ENCODE data around the gene RAB8A. TPM values are rescaled to one million over a fixed set of nuclear protein-coding genes. Genes with fewer than 3 reads are reported as not detected.

Gene RAB8A
- total RNA-seq, 5 donors from 2014 or later (not counting 1 experiment from before 2014, with no cell fraction given), result 67.0 to 84.5 (median 71.7) TPM

DNA sequence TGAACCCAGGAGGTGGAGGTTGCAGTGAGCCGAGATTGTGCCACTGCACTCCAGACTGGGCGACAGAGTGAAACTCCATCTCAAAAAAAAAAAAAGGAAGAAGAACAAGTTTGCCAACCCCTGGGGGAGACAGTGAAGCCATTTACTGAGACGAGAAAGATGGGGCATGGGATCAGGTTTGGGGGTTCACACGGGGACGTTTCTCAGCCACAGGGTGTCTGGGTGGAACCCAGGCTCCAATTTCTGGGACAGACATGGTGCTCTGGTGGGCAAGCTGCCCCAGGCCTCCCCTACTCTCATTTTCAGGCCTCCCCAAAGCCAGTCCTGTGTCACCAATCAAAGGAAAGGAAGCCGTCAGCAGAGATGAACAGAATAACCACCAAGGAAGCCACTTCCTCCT is 45.2 kb downstream of the RAB8A start:
- Mint-ChIP-seq H3K4me1 (peaks cover 3 to 18% (median 6%) of the 10 kb centered on the region in 3 donors), H3K27me3 (no peaks in the 10 kb centered on the region), H3K36me3 (peaks cover 46% of the 10 kb centered on the region), H3K4me3 (no peak overlapping the region), H3K27ac (no peak overlapping the region), H3K9me3 (no peaks in the 10 kb centered on the region)
- Histone ChIP-seq H3K4me3 (ENCODE audit: control insufficient read depth in 1 of 2, extremely low read depth in 1 of 2, low read length in 1 of 2) (no peak overlapping the region), H3K36me3 (ENCODE audit: control insufficient read depth in 2 of 2, extremely low read depth in 1 of 2, insufficient read depth in 1 of 2, low read length in 1 of 2) (peaks cover 12 to 57% of the 10 kb centered on the region in 2 donors), H3K4me1 (ENCODE audit: control insufficient read depth in 1 of 2, extremely low read depth in 1 of 2, insufficient read depth in 2 of 2, low read length in 2 of 2) (no peaks in the 10 kb centered on the region), H3K27ac (ENCODE audit: low read length) (no peak overlapping the region), H3K27me3 (replicated peaks in 1 of 2; ENCODE audit: control insufficient read depth in 2 of 2, extremely low read depth in 1 of 2, insufficient read depth in 2 of 2, low read length in 1 of 2) (no peaks in the 10 kb centered on the region), H3K9me3 (no peaks in the 10 kb centered on the region)
- no peak for ATAC-seq (replicated peaks in 1 of 4)
- no peak for DNase-seq
- CTCF ChIA-PET, result interaction anchor here in 1 of 2 donors (0.6 kb wide), 1 partner anchor 365 kb away, joined by 4 read pairs; no protein-coding TSS in a partner anchor
- WGBS (ENCODE audit: insufficient coverage), result 68% methylated on average over 4 of the region's 6 CpGs
- POLR2A ChIA-PET, result interaction anchor here in 1 of 2 donors (0.6 kb wide), 1 partner anchor 11 kb away, joined by 5 read pairs; no protein-coding TSS in a partner anchor

DNA sequence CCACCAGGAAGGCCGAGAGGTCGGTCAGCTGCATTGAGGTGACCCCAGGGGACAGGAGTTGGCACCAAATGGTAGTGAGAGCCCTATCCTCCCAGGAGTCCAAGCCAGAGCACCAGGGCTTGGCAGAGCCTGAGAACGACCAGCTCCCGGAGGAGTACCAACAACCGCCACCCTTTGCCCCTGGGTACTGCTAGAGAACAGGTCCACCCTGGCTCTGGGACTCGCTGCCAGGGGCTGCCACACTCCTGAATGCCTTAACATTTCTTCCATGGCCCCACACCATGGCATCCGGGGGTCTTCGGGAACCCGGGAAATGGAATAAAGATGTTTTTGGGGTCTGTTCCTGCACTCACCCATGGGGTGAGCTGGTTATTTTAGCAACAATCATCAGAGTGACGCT is 45.9 kb downstream of the RAB8A start:
- no peak for ATAC-seq (replicated peaks in 1 of 4)
- no peaks in the 10 kb centered on the region for H3K4me1 ChIP-seq (ENCODE audit: control insufficient read depth in 1 of 2, extremely low read depth in 1 of 2, insufficient read depth in 2 of 2, low read length in 2 of 2)
- ChIA-PET POLR2A (interaction anchor here in 1 of 2 donors (0.5 kb wide), 1 partner anchor 242 kb away, joined by 3 read pairs; no protein-coding TSS in a partner anchor), CTCF (no interaction called here)
- peaks cover 12 to 52% of the 10 kb centered on the region in 2 donors for H3K36me3 ChIP-seq (ENCODE audit: control insufficient read depth in 2 of 2, extremely low read depth in 1 of 2, insufficient read depth in 1 of 2, low read length in 1 of 2)
- no peak overlapping the region for H3K27ac ChIP-seq (ENCODE audit: low read length)
- no peak for DNase-seq
- H3K4me3 Mint-ChIP-seq, result no peak overlapping the region
- peaks cover 3 to 18% (median 6%) of the 10 kb centered on the region in 3 donors for H3K4me1 Mint-ChIP-seq
- peaks cover 46% of the 10 kb centered on the region for H3K36me3 Mint-ChIP-seq
- no peaks in the 10 kb centered on the region for H3K27me3 ChIP-seq (replicated peaks in 1 of 2; ENCODE audit: control insufficient read depth in 2 of 2, extremely low read depth in 1 of 2, insufficient read depth in 2 of 2, low read length in 1 of 2)
- H3K27ac Mint-ChIP-seq, result no peak overlapping the region
- H3K27me3 Mint-ChIP-seq, result no peaks in the 10 kb centered on the region
- WGBS (ENCODE audit: insufficient coverage), result 88% methylated on average over 6 of the region's 10 CpGs
- H3K9me3 Mint-ChIP-seq, result no peaks in the 10 kb centered on the region
- H3K9me3 ChIP-seq, result no peaks in the 10 kb centered on the region
- H3K4me3 ChIP-seq (ENCODE audit: control insufficient read depth in 1 of 2, extremely low read depth in 1 of 2, low read length in 1 of 2), result no peak overlapping the region

DNA sequence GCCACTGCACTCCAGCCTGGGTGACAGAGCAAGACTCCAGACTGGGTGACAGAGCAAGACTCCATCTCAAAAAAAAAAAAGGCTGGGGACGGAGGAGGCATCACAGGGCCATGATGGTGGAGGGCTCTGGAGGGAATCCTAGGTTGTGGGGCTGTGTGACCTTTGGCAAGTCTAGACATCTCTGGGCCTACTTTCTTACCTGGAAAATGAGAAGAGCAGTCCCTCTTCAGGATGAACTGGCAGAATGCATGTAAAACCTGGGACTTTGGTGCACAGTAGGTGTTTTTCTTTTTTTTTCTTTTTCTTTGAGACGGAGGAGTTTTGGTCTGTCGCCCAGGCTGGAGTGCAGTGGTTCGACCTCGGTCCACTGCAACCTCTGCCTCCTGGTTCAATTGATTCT is 48.0 kb downstream of the RAB8A start:
- H3K4me3 ChIP-seq (ENCODE audit: control insufficient read depth in 1 of 2, extremely low read depth in 1 of 2, low read length in 1 of 2), result no peak overlapping the region
- no peak for DNase-seq
- 67% methylated on average over 1 of the region's 5 CpGs for WGBS (ENCODE audit: insufficient coverage)
- Mint-ChIP-seq H3K27ac (no peak overlapping the region), H3K4me3 (no peak overlapping the region), H3K36me3 (peaks cover 29% of the 10 kb centered on the region), H3K27me3 (no peaks in the 10 kb centered on the region), H3K9me3 (no peaks in the 10 kb centered on the region), H3K4me1 (peaks cover 3 to 17% (median 6%) of the 10 kb centered on the region in 3 donors)
- H3K36me3 ChIP-seq (ENCODE audit: control insufficient read depth in 2 of 2, extremely low read depth in 1 of 2, insufficient read depth in 1 of 2, low read length in 1 of 2), result peaks cover 3 to 31% of the 10 kb centered on the region in 2 donors
- H3K27me3 ChIP-seq (replicated peaks in 1 of 2; ENCODE audit: control insufficient read depth in 2 of 2, extremely low read depth in 1 of 2, insufficient read depth in 2 of 2, low read length in 1 of 2), result no peaks in the 10 kb centered on the region
- H3K27ac ChIP-seq (ENCODE audit: low read length), result no peak overlapping the region
- ChIA-PET POLR2A (interaction anchor here in 1 of 2 donors (0.6 kb wide), 1 partner anchor 31 kb away, joined by 3 read pairs; no protein-coding TSS in a partner anchor), CTCF (interaction anchor here in 1 of 2 donors (0.6 kb wide), 1 partner anchor 96 kb away, joined by 4 read pairs; no protein-coding TSS in a partner anchor)
- H3K9me3 ChIP-seq, result no peaks in the 10 kb centered on the region
- no peak for ATAC-seq (replicated peaks in 1 of 4)
- no peaks in the 10 kb centered on the region for H3K4me1 ChIP-seq (ENCODE audit: control insufficient read depth in 1 of 2, extremely low read depth in 1 of 2, insufficient read depth in 2 of 2, low read length in 2 of 2)

DNA sequence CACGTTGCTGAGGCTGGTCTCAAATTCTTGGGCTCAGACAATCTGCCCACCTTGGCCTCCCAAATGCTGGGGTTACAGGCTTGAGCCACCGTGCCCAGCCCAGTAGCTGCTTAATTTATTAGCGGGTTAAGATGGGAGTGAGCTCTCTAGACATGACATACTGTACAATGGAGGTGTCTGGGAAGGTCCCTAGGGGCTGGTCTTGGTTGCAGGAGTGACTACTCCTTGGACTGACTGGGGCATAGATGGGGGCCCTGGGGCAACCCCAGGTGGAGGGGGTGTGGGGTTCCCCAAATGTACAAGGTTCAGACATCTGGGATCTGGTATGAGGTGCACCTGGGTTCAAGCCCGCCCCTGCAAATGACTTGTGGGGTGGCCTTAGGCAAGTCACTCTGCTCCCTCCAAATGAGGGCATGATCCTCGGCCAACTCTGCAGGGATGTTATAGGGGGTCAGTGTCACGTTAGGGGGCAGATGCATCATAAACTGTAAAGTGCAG is 48.8 kb downstream of the RAB8A start:
- DNase-seq, result no peak
- Histone ChIP-seq H3K4me1 (ENCODE audit: control insufficient read depth in 1 of 2, extremely low read depth in 1 of 2, insufficient read depth in 2 of 2, low read length in 2 of 2) (no peaks in the 10 kb centered on the region), H3K4me3 (ENCODE audit: control insufficient read depth in 1 of 2, extremely low read depth in 1 of 2, low read length in 1 of 2) (no peak overlapping the region), H3K27ac (ENCODE audit: low read length) (no peak overlapping the region), H3K36me3 (ENCODE audit: control insufficient read depth in 2 of 2, extremely low read depth in 1 of 2, insufficient read depth in 1 of 2, low read length in 1 of 2) (peaks cover 3 to 23% of the 10 kb centered on the region in 2 donors), H3K9me3 (no peaks in the 10 kb centered on the region), H3K27me3 (replicated peaks in 1 of 2; ENCODE audit: control insufficient read depth in 2 of 2, extremely low read depth in 1 of 2, insufficient read depth in 2 of 2, low read length in 1 of 2) (no peaks in the 10 kb centered on the region)
- H3K27me3 Mint-ChIP-seq, result no peaks in the 10 kb centered on the region
- H3K4me1 Mint-ChIP-seq, result peaks cover 0 to 11% (median 3%) of the 10 kb centered on the region in 3 donors
- WGBS (ENCODE audit: insufficient coverage), result 90% methylated on average over 2 of the region's 6 CpGs
- no peak overlapping the region for H3K27ac Mint-ChIP-seq
- no peaks in the 10 kb centered on the region for H3K9me3 Mint-ChIP-seq
- peaks cover 21% of the 10 kb centered on the region for H3K36me3 Mint-ChIP-seq
- no peak for ATAC-seq (replicated peaks in 1 of 4)
- no peak overlapping the region for H3K4me3 Mint-ChIP-seq
- POLR2A ChIA-PET, result no interaction called here
- CTCF ChIA-PET, result interaction anchor here in 1 of 2 donors (0.6 kb wide), 1 partner anchor 97 kb away, joined by 4 read pairs; no protein-coding TSS in a partner anchor

DNA sequence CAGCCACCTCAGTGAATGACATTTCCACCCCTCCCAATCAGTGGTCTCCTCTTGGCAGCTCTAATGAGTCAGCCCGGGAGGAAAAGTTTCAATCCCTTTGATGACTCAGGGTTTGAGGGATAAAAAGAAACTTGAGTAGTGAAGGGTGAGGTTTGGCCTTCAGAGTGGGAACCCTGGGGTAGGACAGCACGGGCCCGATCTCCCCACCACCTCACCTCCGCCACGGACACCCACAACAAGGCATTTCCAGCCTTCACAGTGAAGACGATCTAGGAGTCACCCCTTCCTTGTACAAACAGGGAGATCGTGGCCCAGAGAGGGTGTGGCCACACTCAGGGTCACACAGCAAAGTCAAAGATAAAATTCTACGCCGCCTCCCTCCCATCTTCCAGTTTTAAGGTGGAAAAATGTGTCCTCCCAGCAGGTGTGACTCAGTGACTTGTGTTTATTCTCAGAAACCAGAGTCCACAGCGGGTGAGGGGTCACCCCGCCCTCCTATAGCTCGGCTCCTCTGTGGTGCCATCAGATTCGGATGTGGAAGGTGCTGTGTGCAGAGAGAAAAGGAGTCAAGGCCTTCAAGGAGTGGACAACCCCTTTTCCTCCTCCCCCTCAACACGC is 49.4 kb downstream of the RAB8A start:
- no peak for DNase-seq
- no peaks in the 10 kb centered on the region for H3K9me3 Mint-ChIP-seq
- no peak overlapping the region for H3K27ac Mint-ChIP-seq
- no peaks in the 10 kb centered on the region for H3K9me3 ChIP-seq
- POLR2A ChIA-PET, result no interaction called here
- peaks cover 3 to 18% of the 10 kb centered on the region in 2 donors for H3K36me3 ChIP-seq (ENCODE audit: control insufficient read depth in 2 of 2, extremely low read depth in 1 of 2, insufficient read depth in 1 of 2, low read length in 1 of 2)
- no peaks in the 10 kb centered on the region for H3K27me3 ChIP-seq (replicated peaks in 1 of 2; ENCODE audit: control insufficient read depth in 2 of 2, extremely low read depth in 1 of 2, insufficient read depth in 2 of 2, low read length in 1 of 2)
- no peak overlapping the region for H3K27ac ChIP-seq (ENCODE audit: low read length)
- peaks cover 0 to 11% (median 3%) of the 10 kb centered on the region in 3 donors for H3K4me1 Mint-ChIP-seq
- WGBS (ENCODE audit: insufficient coverage), result 25% methylated on average over 2 of the region's 14 CpGs
- no peak overlapping the region for H3K4me3 Mint-ChIP-seq
- no peaks in the 10 kb centered on the region for H3K4me1 ChIP-seq (ENCODE audit: control insufficient read depth in 1 of 2, extremely low read depth in 1 of 2, insufficient read depth in 2 of 2, low read length in 2 of 2)
- H3K4me3 ChIP-seq (ENCODE audit: control insufficient read depth in 1 of 2, extremely low read depth in 1 of 2, low read length in 1 of 2), result no peak overlapping the region
- no peaks in the 10 kb centered on the region for H3K27me3 Mint-ChIP-seq
- peaks cover 17% of the 10 kb centered on the region for H3K36me3 Mint-ChIP-seq
- CTCF ChIA-PET, result no interaction called here
- ATAC-seq (replicated peaks in 1 of 4), result no peak

DNA sequence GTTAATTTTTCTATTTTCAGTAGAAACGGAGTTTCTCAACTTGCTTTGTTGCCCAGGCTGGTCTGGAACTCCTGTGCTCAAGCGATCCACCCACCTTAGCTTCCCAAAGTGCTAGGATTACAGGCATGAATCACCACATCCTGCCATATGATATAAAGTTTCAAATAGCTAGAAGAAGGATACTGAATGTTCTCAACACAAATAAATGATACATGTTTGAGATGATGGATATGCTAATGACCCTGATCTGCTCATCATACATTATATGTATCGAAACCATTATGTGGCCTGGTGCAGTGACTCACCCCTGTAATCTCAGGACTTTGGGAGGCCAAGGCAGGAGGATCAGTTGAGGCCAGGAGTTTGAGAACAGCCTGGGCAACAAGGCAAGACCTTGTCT is 50.2 kb downstream of the RAB8A start:
- no peaks in the 10 kb centered on the region for H3K4me1 ChIP-seq (ENCODE audit: control insufficient read depth in 1 of 2, extremely low read depth in 1 of 2, insufficient read depth in 2 of 2, low read length in 2 of 2)
- H3K27me3 ChIP-seq (replicated peaks in 1 of 2; ENCODE audit: control insufficient read depth in 2 of 2, extremely low read depth in 1 of 2, insufficient read depth in 2 of 2, low read length in 1 of 2), result no peaks in the 10 kb centered on the region
- WGBS (ENCODE audit: insufficient coverage), result no CpG with 5 or more reads among the region's 3 CpGs
- H3K4me3 Mint-ChIP-seq, result no peak overlapping the region
- no peak overlapping the region for H3K27ac Mint-ChIP-seq
- H3K36me3 ChIP-seq (ENCODE audit: control insufficient read depth in 2 of 2, extremely low read depth in 1 of 2, insufficient read depth in 1 of 2, low read length in 1 of 2), result peaks cover 3 to 12% of the 10 kb centered on the region in 2 donors
- ChIA-PET POLR2A (interaction anchor here in 1 of 2 donors (0.7 kb wide), 1 partner anchor 162 kb away, joined by 11 read pairs; no protein-coding TSS in a partner anchor), CTCF (no interaction called here)
- H3K4me1 Mint-ChIP-seq, result peaks cover 0 to 11% (median 3%) of the 10 kb centered on the region in 3 donors
- no peak overlapping the region for H3K4me3 ChIP-seq (ENCODE audit: control insufficient read depth in 1 of 2, extremely low read depth in 1 of 2, low read length in 1 of 2)
- no peak overlapping the region for H3K27ac ChIP-seq (ENCODE audit: low read length)
- DNase-seq, result no peak
- H3K9me3 Mint-ChIP-seq, result no peaks in the 10 kb centered on the region
- peaks cover 11% of the 10 kb centered on the region for H3K36me3 Mint-ChIP-seq
- H3K27me3 Mint-ChIP-seq, result no peaks in the 10 kb centered on the region
- ATAC-seq (replicated peaks in 1 of 4), result no peak
- H3K9me3 ChIP-seq, result no peaks in the 10 kb centered on the region

All from T-cell (primary cell).